Gastroesophageal sphincter (tissue), 4 donors: ENCODE results near the gene TRAF2. TPM values are rescaled to one million over a fixed set of nuclear protein-coding genes. Genes with fewer than 3 reads are reported as not detected.

ENCODE experiments used
- ATAC-seq: fragments of 150-250 bp; one replicate; pipeline ENCODE4 v1.9.1; 2016; ENCODE audit warnings: mild to moderate bottlenecking, moderate library complexity
- H3K27ac ChIP-seq, 4 donors: fragments of 200-600 bp; sonication (generic) in 3 of 4; 1 replicate in 3 of 4; 2 replicates in 1 of 4; pipeline ENCODE4 v1.5.1; 2016 to 2019
- H3K27me3 ChIP-seq: fragments of 200-600 bp; sonication (generic); one replicate; pipeline ENCODE4 v1.5.1; 2019
- H3K36me3 ChIP-seq, 2 donors: fragments of 200-600 bp; sonication (generic); one replicate each; pipeline ENCODE4 v1.5.1; 2019; ENCODE audit warnings: control low read depth in 1 of 2
- H3K4me1 ChIP-seq, 3 donors: fragments of 200-600 bp; sonication (generic); 1 replicate in 2 of 3; 2 replicates in 1 of 3; pipeline ENCODE4 v1.5.1; 2016 to 2019; ENCODE audit warnings: control low read depth in 2 of 3
- H3K4me3 ChIP-seq, 2 donors: fragments of 200-600 bp; sonication (generic); one replicate each; pipeline ENCODE4 v1.5.1; 2019; ENCODE audit warnings: mild to moderate bottlenecking in 1 of 2, moderate library complexity in 1 of 2
- H3K9me3 ChIP-seq, 3 donors: fragments of 200-600 bp; sonication (generic); one replicate each; pipeline ENCODE4 v1.5.1; 2017 to 2019; ENCODE audit warnings: control low read depth in 2 of 3
- EP300 ChIP-seq: sonication (generic); formaldehyde crosslinking; IDR thresholded peaks from one replicate; pipeline ENCODE4 v1.6.1; 2017; ENCODE audit warnings: antibody characterized with exemption, mild to moderate bottlenecking
- POLR2A ChIP-seq, 2 donors: fragments of 450-650 bp; IDR thresholded peaks; one replicate each; pipeline ENCODE4 v1.6.1; 2017; ENCODE audit warnings: antibody characterized with exemption in 2 of 2, mild to moderate bottlenecking in 2 of 2, moderate library complexity in 1 of 2
- POLR2AphosphoS5 ChIP-seq: sonication (generic); formaldehyde crosslinking; IDR thresholded peaks from one replicate; pipeline ENCODE4 v1.6.1; 2017; ENCODE audit warnings: antibody characterized with exemption
- WGBS, 2 donors: methylation state at CpG; one replicate each; pipeline ENCODE4 v1.1.5; 2018; ENCODE audit warnings: low coverage in 1 of 2; 5-methylcytosine and 5-hydroxymethylcytosine counted together
- total RNA-seq, 4 donors: library from RNA; depleted of rRNA; stranded (reverse); fragments of >200 nt; gene quantifications; one replicate each; pipeline ENCODE4 v1.1.0, GENCODE V29; 2016
- TF ChIP-seq, protein P1 (sequence below), 4 experiments: fragments of 200-600 bp in 2 of 4; fragments of 450-650 bp in 2 of 4; sonication (generic) in 1 of 4; IDR thresholded peaks; one replicate each; pipeline ENCODE4 v1.5.1; 2017 to 2019; ENCODE audit warnings: antibody characterized with exemption in 4 of 4, mild to moderate bottlenecking in 2 of 4, moderate library complexity in 2 of 4

TRAF2 gene
- total RNA-seq, 4 donors from 2014 or later: 3.8 to 17.1 (median 11.1) TPM

GRCh38 chr9:136910197-136910900, 24.0 kb downstream of the TRAF2 start:
- H3K27ac ChIP-seq: no peak overlapping the region
- no peaks in the 10 kb centered on the region for H3K27me3 ChIP-seq
- TF ChIP-seq POLR2A (IDR thresholded peaks at IDR 0.05) (no peak), EP300 (no peak), POLR2AphosphoS5 (no peak)
- TF ChIP-seq, protein P1, sequence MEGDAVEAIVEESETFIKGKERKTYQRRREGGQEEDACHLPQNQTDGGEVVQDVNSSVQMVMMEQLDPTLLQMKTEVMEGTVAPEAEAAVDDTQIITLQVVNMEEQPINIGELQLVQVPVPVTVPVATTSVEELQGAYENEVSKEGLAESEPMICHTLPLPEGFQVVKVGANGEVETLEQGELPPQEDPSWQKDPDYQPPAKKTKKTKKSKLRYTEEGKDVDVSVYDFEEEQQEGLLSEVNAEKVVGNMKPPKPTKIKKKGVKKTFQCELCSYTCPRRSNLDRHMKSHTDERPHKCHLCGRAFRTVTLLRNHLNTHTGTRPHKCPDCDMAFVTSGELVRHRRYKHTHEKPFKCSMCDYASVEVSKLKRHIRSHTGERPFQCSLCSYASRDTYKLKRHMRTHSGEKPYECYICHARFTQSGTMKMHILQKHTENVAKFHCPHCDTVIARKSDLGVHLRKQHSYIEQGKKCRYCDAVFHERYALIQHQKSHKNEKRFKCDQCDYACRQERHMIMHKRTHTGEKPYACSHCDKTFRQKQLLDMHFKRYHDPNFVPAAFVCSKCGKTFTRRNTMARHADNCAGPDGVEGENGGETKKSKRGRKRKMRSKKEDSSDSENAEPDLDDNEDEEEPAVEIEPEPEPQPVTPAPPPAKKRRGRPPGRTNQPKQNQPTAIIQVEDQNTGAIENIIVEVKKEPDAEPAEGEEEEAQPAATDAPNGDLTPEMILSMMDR (IDR thresholded peaks at IDR 0.05): no peak
- H3K9me3 ChIP-seq: no peaks in the 10 kb centered on the region
- 77 to 85% methylated on average over 6 to 7 of the region's 12 CpGs for WGBS, 2 donors
- ATAC-seq: no peak
- H3K4me1 ChIP-seq: no peaks in the 10 kb centered on the region
- H3K36me3 ChIP-seq: peaks cover 0 to 89% of the 10 kb centered on the region in 2 donors
- no peak overlapping the region for H3K4me3 ChIP-seq

- WGBS, 2 donors: 83% methylated on average over 7 of the region's 12 CpGs; no CpG with 5 or more reads in 1 of the 2 donors
- no peak for ATAC-seq
- Histone ChIP-seq H3K27ac (no peak overlapping the region), H3K36me3 (peaks cover 0 to 94% of the 10 kb centered on the region in 2 donors), H3K4me1 (no peaks in the 10 kb centered on the region), H3K9me3 (no peaks in the 10 kb centered on the region), H3K27me3 (no peaks in the 10 kb centered on the region), H3K4me3 (no peak overlapping the region)
- TF ChIP-seq POLR2A (IDR thresholded peaks at IDR 0.05): no peak
- TF ChIP-seq EP300: no peak
These were observed 24.6 kb downstream of the TRAF2 start for GRCh38 chr9:136910901-136911245.

DNA sequence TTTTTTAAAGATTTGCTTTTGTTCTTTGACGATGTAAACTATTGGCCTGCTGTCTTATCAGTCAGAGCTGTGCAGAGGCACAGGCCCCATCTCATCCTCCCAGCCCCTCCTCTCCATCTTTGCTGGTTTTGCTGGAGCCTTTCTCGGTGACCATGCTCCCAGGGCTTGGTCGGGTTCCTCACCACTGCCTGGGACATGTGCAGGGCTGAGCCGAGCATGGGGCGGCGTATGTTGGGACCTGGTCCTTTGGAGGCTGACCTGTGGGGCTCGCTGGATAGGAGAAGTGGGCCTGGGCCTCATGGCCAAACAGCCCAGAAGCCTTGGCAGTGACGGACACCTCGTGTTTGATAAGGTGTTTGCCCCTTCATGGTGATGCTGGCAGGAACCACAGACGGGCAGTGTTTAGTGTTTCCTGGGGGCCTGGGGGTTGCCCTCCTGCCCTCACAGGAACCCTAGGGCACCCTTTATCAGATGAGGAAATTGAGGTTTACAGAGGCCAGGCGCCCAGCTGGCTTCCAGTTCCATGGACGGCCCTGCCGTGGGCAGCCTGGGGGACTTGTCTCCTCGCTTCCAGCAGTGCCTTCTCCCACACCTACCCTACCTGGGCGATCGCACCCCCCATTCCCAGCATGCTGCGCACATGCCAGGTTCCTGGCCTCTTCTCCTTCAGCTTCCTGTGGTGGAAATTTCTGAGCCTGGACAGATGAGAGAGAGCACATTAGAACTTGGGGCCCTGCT, 27.6 kb downstream of the TRAF2 start:
- Histone ChIP-seq H3K27ac (no peak overlapping the region), H3K9me3 (no peaks in the 10 kb centered on the region), H3K27me3 (no peaks in the 10 kb centered on the region), H3K4me1 (no peaks in the 10 kb centered on the region), H3K4me3 (no peak overlapping the region), H3K36me3 (peaks cover 0 to 85% of the 10 kb centered on the region in 2 donors)
- WGBS, 2 donors: 91 to 100% methylated on average over 1 to 5 of the region's 17 CpGs
- no peak for ATAC-seq
- no peak for TF ChIP-seq EP300
- TF ChIP-seq, protein P1 (IDR thresholded peaks at IDR 0.05): no peak

GRCh38 chr9:136915632-136916329, 29.5 kb downstream of the TRAF2 start:
- Histone ChIP-seq H3K4me1 (no peaks in the 10 kb centered on the region), H3K9me3 (no peaks in the 10 kb centered on the region), H3K36me3 (peaks cover 0 to 82% of the 10 kb centered on the region in 2 donors), H3K27me3 (no peaks in the 10 kb centered on the region), H3K27ac (no peak overlapping the region), H3K4me3 (no peak overlapping the region)
- no peak for ATAC-seq
- TF ChIP-seq, protein P1 (IDR thresholded peaks at IDR 0.05): no peak
- TF ChIP-seq EP300 (no peak), POLR2AphosphoS5 (no peak), POLR2A (IDR thresholded peaks at IDR 0.05) (no peak)
- 72 to 82% methylated on average over 7 to 14 of the region's 21 CpGs for WGBS, 2 donors

DNA sequence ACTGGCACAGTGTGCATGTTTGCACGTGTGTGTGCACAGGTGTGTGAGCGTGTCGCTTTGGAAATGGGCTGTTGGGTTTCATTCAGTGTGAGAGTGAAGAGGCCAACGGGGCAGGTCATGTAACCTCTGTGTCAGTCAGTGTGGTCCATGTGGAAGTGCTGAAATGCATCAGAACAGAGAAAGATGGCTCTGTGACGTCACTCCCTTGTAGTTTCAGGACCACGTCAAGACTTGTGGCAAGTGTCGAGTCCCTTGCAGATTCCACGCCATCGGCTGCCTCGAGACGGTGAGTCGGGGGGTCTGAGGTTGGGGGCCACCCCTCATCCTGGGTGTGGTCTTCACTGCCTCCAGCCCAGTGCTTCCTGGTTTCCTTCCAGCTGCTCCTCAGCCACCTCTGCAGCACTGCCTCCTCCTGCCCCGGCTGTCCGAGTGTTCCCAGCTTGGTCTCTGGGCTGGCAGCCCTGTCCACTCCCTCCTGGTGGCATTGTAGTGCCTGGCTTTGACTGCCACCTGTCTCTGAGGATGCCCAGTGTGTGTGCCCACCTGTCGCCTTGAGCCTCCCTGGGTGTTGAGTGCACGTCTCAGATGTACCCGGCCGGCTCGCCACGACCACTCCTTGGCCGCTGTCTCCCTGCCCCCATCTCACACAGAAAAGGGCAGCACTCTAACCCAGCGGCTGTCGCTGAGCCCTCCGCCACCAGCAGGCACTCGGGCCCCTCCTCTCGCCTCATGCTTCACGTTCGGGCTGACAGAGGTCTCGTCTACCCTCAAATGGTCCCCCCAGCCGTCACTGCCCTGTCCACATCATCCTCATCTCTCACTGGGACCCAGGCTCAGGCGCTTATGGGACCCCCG, 30.2 kb downstream of the TRAF2 start:
- Histone ChIP-seq H3K4me3 (no peak overlapping the region), H3K27ac (no peak overlapping the region), H3K36me3 (peaks cover 0 to 82% of the 10 kb centered on the region in 2 donors), H3K9me3 (no peaks in the 10 kb centered on the region), H3K4me1 (peaks cover 0 to 4% (median 0%) of the 10 kb centered on the region in 3 donors), H3K27me3 (no peaks in the 10 kb centered on the region)
- ATAC-seq: no peak
- TF ChIP-seq POLR2A (IDR thresholded peaks at IDR 0.05): no peak
- TF ChIP-seq POLR2AphosphoS5: no peak
- TF ChIP-seq EP300: no peak
- TF ChIP-seq, protein P1 (IDR thresholded peaks at IDR 0.05): no peak
- WGBS, 2 donors: 74 to 88% methylated on average over 5 to 18 of the region's 32 CpGs
